CD4-positive, alpha-beta T cell treated with Interleukin-4 for 1 hour (primary cell): ENCODE measurements around the gene ZMYND8.
"Not testable (repeated sequence)": the region's sequence is repeated elsewhere in the genome, so short reads cannot be mapped to it uniquely, and the experiment has no call there.

ENCODE experiments used
- DNase-seq, 2 donors: peaks; one replicate each; pipeline ENCODE4 v3.0.0-alpha.2; 2020 to 2022

ZMYND8 gene

GRCh38 chr20:47262365-47263013 lies 94.0 kb downstream of the ZMYND8 start:
- DNase-seq = no peak

- no peak for DNase-seq
Observed at GRCh38 chr20:47262008-47262364, 94.5 kb downstream of the ZMYND8 start.

- DNase-seq = not testable (repeated sequence)
Observed at GRCh38 chr20:47261161-47261774, 95.2 kb downstream of the ZMYND8 start.

- DNase-seq = not testable (repeated sequence)
Observed at GRCh38 chr20:47260540-47261126, 95.9 kb downstream of the ZMYND8 start.

- DNase-seq = no peak
Observed at GRCh38 chr20:47258745-47259695, 97.5 kb downstream of the ZMYND8 start.

- no peak for DNase-seq
Observed at GRCh38 chr20:47257771-47258170, 98.7 kb downstream of the ZMYND8 start.

- DNase-seq = no peak
Observed at GRCh38 chr20:47257256-47257655, 99.2 kb downstream of the ZMYND8 start.

- DNase-seq = no peak
Observed at GRCh38 chr20:47256668-47257236, 99.7 kb downstream of the ZMYND8 start.

GRCh38 chr20:47253872-47254271 lies 102.6 kb downstream of the ZMYND8 start:
- DNase-seq = no peak

- DNase-seq = no peak
Observed at GRCh38 chr20:47252879-47253307, 103.6 kb downstream of the ZMYND8 start.

GRCh38 chr20:47251154-47252020 lies 105.1 kb downstream of the ZMYND8 start:
- DNase-seq = no peak

GRCh38 chr20:47250360-47250759 lies 106.1 kb downstream of the ZMYND8 start:
- DNase-seq = no peak

- DNase-seq = no peak
Observed at GRCh38 chr20:47249913-47250312, 106.6 kb downstream of the ZMYND8 start.

GRCh38 chr20:47248448-47248966 lies 108.0 kb downstream of the ZMYND8 start:
- DNase-seq = no peak

- DNase-seq = no peak
Observed at GRCh38 chr20:47247972-47248371, 108.5 kb downstream of the ZMYND8 start.

- DNase-seq = no peak
Observed at GRCh38 chr20:47246061-47246777, 110.3 kb downstream of the ZMYND8 start.

GRCh38 chr20:47245166-47245565 lies 111.3 kb downstream of the ZMYND8 start:
- not testable (repeated sequence) for DNase-seq

GRCh38 chr20:47244451-47244850 lies 112.0 kb downstream of the ZMYND8 start:
- no peak for DNase-seq

- DNase-seq = no peak
Observed at GRCh38 chr20:47243532-47244305, 112.8 kb downstream of the ZMYND8 start.

- DNase-seq = no peak
Observed at GRCh38 chr20:47243003-47243402, 113.5 kb downstream of the ZMYND8 start.
